Thoracic aorta (tissue), 2 donors: ENCODE results near the gene LRRC7. TPM values are rescaled to one million over a fixed set of nuclear protein-coding genes. Genes with fewer than 3 reads are reported as not detected.

Source experiments
- ATAC-seq: fragments of 150-250 bp; one replicate; pipeline ENCODE4 v1.8.0; 2017; ENCODE audit warnings: low read depth; ENCODE audit not compliant: insufficient number of reproducible peaks, low FRiP score
- DNase-seq: peaks from one replicate; pipeline ENCODE4 v3.0.0-alpha.2; 2020; ENCODE audit warnings: low spot score
- H3K27ac ChIP-seq, 2 donors: fragments of 200-600 bp; sonication (generic); 1 replicate in 1 of 2; 2 replicates in 1 of 2; pipeline ENCODE4 v1.5.1; 2016; ENCODE audit warnings: mild to moderate bottlenecking in 2 of 2, moderate library complexity in 2 of 2
- H3K27me3 ChIP-seq: fragments of 200-600 bp; sonication (generic); replicated peaks from 2 replicates; pipeline ENCODE4 v1.6.0; 2016; ENCODE audit warnings: mild to moderate bottlenecking; ENCODE audit not compliant: insufficient read depth
- H3K36me3 ChIP-seq: fragments of 200-600 bp; sonication (generic); one replicate; pipeline ENCODE4 v1.5.1; 2016
- H3K4me1 ChIP-seq, 2 donors: fragments of 200-600 bp; sonication (generic); 1 replicate in 1 of 2; 2 replicates in 1 of 2; pipeline versions ENCODE4 v1.5.1 to v1.6.0; 2016; ENCODE audit warnings: low read depth in 2 of 2, mild to moderate bottlenecking in 1 of 2; ENCODE audit not compliant: control insufficient read depth in 1 of 2
- H3K4me3 ChIP-seq: fragments of 200-600 bp; sonication (generic); 2 replicates; pipeline ENCODE4 v1.5.1; 2016; ENCODE audit warnings: mild to moderate bottlenecking
- H3K9me3 ChIP-seq: fragments of 200-600 bp; sonication (generic); 2 replicates; pipeline ENCODE4 v1.5.1; 2016
- CTCF ChIP-seq: fragments of 200-600 bp; sonication (generic); IDR thresholded peaks from one replicate; pipeline ENCODE4 v1.5.1; 2019; ENCODE audit warnings: antibody characterized with exemption
- total RNA-seq, 2 donors: library from RNA; depleted of rRNA; stranded (reverse); fragments of >200 nt; gene quantifications; one replicate each; pipeline versions ENCODE4 v1.1.0 to v1.2.3, GENCODE V29; 2016

The LRRC7 gene
- total RNA-seq, 2 donors from 2014 or later = 0.14 to 0.35 TPM

- DNase-seq (no peak), ATAC-seq (no peak)
- no peak for TF ChIP-seq CTCF
- Histone ChIP-seq H3K9me3 (no peaks in the 10 kb centered on the region), H3K27ac (no peak overlapping the region), H3K4me3 (no peak overlapping the region), H3K4me1 (no peaks in the 10 kb centered on the region), H3K27me3 (no peaks in the 10 kb centered on the region), H3K36me3 (no peaks in the 10 kb centered on the region)
Measured at GRCh38 chr1:69998847-69999246, 431.1 kb downstream of the LRRC7 start.

GRCh38 chr1:70003211-70003908 is 435.6 kb downstream of the LRRC7 start:
- no peaks in the 10 kb centered on the region for H3K36me3 ChIP-seq
- H3K4me1 ChIP-seq = no peaks in the 10 kb centered on the region
- DNase-seq (no peak), ATAC-seq (no peak)
- no peak overlapping the region for H3K27ac ChIP-seq
- H3K4me3 ChIP-seq = no peak overlapping the region
- no peaks in the 10 kb centered on the region for H3K9me3 ChIP-seq
- no peak for TF ChIP-seq CTCF
- H3K27me3 ChIP-seq = no peaks in the 10 kb centered on the region

DNA sequence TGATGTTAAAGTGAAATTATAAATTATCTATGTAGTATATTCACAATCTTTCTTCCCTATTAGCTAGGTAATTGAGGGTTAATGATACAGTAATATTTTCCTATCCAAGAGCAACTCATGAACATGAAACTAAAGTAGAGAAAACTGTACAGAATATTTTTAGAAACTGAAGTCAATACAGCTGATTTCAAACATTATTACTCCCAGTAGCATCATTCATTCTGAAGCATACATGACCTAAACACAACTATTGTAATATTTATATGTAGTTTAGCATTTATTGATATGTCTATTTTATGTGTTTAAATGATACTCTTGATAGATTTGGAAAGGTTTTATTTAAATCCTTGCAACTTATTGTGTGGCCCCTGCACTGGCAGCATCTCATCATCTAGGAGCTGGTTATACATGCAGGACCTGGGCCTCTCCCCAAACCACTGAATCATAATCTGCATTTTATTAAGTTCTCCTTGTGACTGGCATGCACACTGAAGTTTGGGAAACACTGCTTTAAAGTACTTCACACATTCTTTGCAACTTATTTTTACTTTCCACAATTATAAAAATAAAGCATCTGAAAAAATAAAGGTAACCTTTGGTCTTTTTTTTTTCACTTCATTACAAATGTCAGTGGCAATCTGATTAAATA is 437.8 kb downstream of the LRRC7 start:
- no peaks in the 10 kb centered on the region for H3K27me3 ChIP-seq
- no peak overlapping the region for H3K27ac ChIP-seq
- ATAC-seq (no peak), DNase-seq (no peak)
- no peaks in the 10 kb centered on the region for H3K4me1 ChIP-seq
- H3K36me3 ChIP-seq = no peaks in the 10 kb centered on the region
- no peak for TF ChIP-seq CTCF
- no peak overlapping the region for H3K4me3 ChIP-seq
- no peaks in the 10 kb centered on the region for H3K9me3 ChIP-seq

GRCh38 chr1:70008660-70009059 is 440.9 kb downstream of the LRRC7 start:
- H3K27ac ChIP-seq = no peak overlapping the region
- no peak for TF ChIP-seq CTCF
- H3K4me3 ChIP-seq = no peak overlapping the region
- no peaks in the 10 kb centered on the region for H3K36me3 ChIP-seq
- H3K4me1 ChIP-seq = no peaks in the 10 kb centered on the region
- no peaks in the 10 kb centered on the region for H3K27me3 ChIP-seq
- ATAC-seq (no peak), DNase-seq (no peak)
- H3K9me3 ChIP-seq = no peaks in the 10 kb centered on the region

DNA sequence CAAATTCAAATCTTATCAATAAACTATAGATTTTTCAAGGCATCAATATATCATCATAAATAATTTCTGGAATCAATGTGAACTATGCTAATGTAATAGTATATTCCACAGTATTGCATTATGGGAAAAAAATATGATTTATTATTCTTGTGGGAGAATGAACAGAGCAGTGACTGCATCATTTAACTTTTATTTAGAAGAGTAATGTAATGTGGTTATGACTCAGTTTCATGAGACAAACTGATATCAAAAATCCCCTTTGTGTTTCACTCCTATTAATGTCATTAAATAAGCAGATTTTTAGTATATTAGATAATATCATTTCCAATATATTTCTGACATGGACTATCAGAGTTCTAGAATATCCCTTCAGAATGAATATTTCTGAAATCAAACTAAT is 450.0 kb downstream of the LRRC7 start:
- Histone ChIP-seq H3K27me3 (no peaks in the 10 kb centered on the region), H3K4me3 (no peak overlapping the region), H3K36me3 (no peaks in the 10 kb centered on the region), H3K4me1 (no peaks in the 10 kb centered on the region), H3K27ac (no peak overlapping the region), H3K9me3 (no peaks in the 10 kb centered on the region)
- ATAC-seq (no peak), DNase-seq (no peak)
- no peak for TF ChIP-seq CTCF
